IPS-18a (cell line): ENCODE data around the gene NDUFC1.

Source experiments
- H3K27ac ChIP-seq: one replicate; pipeline ENCODE4 v1.5.1; 2013; ENCODE audit warnings: low read length
- H3K27me3 ChIP-seq: one replicate; pipeline ENCODE4 v1.6.1; 2013; ENCODE audit warnings: mild to moderate bottlenecking, low read length; ENCODE audit not compliant: control insufficient read depth, insufficient read depth
- H3K36me3 ChIP-seq: one replicate; pipeline ENCODE4 v1.6.1; 2013; ENCODE audit warnings: low read depth, low read length; ENCODE audit not compliant: control insufficient read depth
- H3K4me1 ChIP-seq: one replicate; pipeline ENCODE4 v1.6.1; 2013; ENCODE audit warnings: low read depth, low read length; ENCODE audit not compliant: control insufficient read depth
- H3K4me3 ChIP-seq: one replicate; pipeline ENCODE4 v1.5.1; 2013; ENCODE audit warnings: low read length
- H3K9ac ChIP-seq: one replicate; pipeline ENCODE4 v1.6.1; 2013; ENCODE audit warnings: mild to moderate bottlenecking, low read length, moderate library complexity
- H3K9me3 ChIP-seq: one replicate; pipeline ENCODE4 v1.6.1; 2013; ENCODE audit warnings: low read depth, low read length; ENCODE audit not compliant: control insufficient read depth

NDUFC1 gene

DNA sequence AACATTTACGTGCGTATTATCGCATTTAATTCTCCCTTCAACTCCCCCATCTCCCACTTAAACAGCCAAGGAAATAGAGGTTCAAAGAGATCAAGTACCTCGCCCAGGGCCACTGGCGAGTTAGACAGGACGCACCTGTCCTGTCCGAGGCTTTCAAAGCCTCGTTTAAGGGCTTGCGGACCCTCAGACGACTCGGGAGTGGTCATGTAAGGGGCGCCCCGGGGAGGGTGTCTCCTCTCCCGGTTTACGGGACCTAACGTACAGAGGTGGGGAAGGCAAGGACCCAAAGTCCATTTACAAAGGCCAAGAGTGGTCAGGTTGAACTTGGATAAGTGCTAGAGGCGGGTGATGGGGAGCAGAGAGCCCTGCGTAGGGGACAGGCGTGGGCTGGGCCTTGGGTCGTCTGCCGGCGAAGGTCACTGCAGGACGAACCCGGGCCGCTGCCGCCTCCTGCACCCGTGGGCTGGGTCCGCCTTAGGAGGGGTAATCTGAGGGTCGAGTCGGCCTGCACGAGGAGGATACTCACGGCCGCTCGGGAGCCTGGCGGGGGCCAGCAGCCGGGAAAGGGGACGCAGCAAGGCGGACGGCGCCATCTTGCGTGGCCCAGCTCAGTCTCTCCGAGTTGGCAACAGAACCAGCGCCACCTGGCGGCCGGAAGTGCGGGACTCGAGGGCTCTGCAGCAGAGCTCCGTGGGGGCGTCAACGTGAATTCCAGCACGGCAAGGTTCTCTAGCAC lies 6.9 kb downstream of the NDUFC1 start:
- H3K4me1 ChIP-seq: peaks cover 12% of the 10 kb centered on the region
- H3K27ac ChIP-seq: peak overlapping the region; percentile 63
- H3K27me3 ChIP-seq: no peaks in the 10 kb centered on the region
- H3K9me3 ChIP-seq: no peaks in the 10 kb centered on the region
- peak overlapping the region; percentile 84 for H3K9ac ChIP-seq
- peak overlapping the region; percentile 93 for H3K4me3 ChIP-seq
- H3K36me3 ChIP-seq: peaks cover 11% of the 10 kb centered on the region

DNA sequence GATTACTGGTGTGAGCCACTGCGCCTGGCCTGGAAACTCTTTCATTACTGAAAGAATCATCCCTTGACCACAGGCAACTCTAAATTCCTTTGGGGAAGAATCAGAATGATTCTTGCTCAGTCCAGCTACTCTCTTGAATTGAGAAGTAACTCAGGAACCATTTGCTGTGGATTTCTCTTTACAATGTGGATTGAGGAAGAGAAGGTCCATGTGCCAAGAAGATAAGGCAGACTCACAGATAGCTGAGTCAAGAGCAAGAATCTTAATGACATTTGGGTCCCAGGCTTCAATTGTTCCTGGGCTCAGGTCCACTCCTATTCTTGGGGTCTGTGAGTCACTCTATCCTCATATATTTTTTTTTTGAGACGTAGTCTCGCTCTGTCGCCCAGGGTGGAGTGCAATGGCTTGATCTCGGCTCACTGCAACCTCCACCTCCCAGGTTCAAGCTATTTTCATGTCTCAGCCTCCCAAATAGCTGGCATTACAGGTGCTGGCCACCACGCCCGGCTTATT lies 16.0 kb downstream of the NDUFC1 start:
- Histone ChIP-seq H3K9me3 (no peaks in the 10 kb centered on the region), H3K9ac (no peak overlapping the region), H3K36me3 (peaks cover 9% of the 10 kb centered on the region), H3K4me1 (no peaks in the 10 kb centered on the region), H3K4me3 (no peak overlapping the region), H3K27me3 (peaks cover 12% of the 10 kb centered on the region), H3K27ac (no peak overlapping the region)

DNA sequence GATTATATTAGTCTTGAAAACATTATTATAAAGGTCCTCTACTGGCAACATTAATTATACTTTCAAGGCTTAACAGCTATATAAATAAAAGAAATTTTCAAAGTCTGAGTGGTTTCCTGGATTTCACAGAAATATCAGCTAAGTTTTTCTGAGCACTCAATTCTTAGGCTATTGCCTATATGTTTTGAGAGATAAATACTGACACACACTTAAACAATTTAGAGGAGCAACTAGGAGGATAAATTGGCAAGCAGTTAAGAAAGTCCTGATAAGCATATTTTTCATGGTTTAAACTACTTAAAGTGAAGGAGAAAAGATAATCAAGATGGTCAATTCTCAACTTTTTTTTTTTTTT lies 19.6 kb downstream of the NDUFC1 start:
- H3K9me3 ChIP-seq: no peaks in the 10 kb centered on the region
- H3K27ac ChIP-seq: no peak overlapping the region
- peaks cover 47% of the 10 kb centered on the region for H3K27me3 ChIP-seq
- no peaks in the 10 kb centered on the region for H3K36me3 ChIP-seq
- H3K9ac ChIP-seq: no peak overlapping the region
- peaks cover 13% of the 10 kb centered on the region for H3K4me1 ChIP-seq
- H3K4me3 ChIP-seq: no peak overlapping the region

DNA sequence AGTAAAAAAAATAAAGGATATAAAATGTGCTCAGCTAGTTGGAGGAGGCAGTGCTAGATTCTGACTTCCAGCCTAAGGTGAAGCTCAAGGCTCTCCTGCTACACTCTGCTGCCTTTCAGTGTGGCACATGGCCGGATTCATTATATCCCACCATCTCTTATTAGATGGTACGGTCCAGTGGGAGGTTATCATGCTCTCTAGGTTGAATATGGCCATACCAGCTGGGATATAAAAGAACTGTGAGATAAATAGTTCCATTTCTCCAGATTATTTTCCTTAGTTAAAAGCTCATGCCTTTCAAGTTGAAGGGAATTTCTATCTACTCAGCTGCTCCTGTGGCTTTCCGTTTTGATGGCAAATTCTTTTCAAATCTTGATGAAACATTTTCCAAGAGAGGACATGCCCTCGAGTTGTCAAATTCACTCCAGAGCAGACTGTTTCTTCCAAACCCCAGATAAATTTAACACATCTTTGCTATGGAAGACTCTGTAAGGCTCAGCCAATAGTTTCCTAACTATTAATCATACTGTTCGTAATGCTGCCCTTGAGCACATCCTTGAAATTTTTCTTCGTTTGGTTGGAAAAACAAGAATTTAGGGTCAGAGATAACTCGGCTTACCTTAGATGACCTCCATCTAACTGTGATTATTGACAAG lies 20.1 kb downstream of the NDUFC1 start:
- H3K27me3 ChIP-seq: peaks cover 52% of the 10 kb centered on the region
- H3K4me3 ChIP-seq: no peak overlapping the region
- no peaks in the 10 kb centered on the region for H3K9me3 ChIP-seq
- H3K27ac ChIP-seq: no peak overlapping the region
- H3K36me3 ChIP-seq: no peaks in the 10 kb centered on the region
- H3K9ac ChIP-seq: no peak overlapping the region
- peaks cover 13% of the 10 kb centered on the region for H3K4me1 ChIP-seq

DNA sequence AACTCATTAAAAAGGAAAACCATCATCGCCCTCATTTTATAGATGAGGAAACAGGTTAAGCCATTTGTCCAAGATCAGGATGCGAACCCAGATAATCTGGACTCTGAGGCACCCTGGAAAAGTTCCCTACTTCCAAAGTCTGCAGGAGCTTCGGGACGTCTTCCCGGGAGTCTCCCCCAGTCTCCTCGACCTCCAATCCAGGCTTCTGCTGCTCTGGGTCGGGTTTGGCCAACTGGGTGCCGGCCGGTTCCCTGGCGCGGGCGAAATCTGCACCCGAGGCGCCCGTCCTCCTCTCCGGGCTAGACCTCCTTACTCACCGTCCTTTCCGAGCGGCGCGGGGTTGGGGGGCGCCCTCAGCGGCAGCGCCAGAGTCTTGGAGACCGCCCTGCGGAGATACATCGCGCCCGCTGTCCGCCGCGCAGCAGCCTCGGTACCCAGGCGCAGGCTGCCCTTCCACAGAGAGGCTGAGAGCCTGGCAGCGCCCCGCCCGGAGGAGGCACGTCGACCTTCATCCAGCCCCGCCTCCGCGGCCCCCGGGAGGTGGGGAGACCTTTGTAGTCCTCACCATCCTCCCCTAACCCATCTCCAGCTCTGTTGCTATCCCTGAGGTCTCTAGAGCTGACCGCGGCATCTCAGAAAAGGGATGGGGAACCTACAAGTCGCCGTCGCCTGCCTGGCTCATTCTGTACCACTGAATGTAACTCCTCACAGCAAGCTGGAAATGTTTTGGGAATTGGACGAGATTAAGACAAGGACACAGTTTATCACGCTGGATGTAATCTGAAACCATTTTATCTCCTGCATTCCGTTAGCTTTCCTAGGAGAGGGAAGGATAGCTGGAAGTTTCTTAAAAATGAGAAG lies 22.3 kb downstream of the NDUFC1 start, which contains the start of gene MGARP:
Gene MGARP (minus strand): TSS at position 466 of the 861 bp plus-strand sequence. CDS start 67 bp downstream, at position 399.
- Histone ChIP-seq H3K27me3 (peaks cover 64% of the 10 kb centered on the region), H3K36me3 (no peaks in the 10 kb centered on the region), H3K4me3 (peak within 1 kb of the TSS; percentile 70), H3K27ac (no peak within 1 kb of the TSS), H3K9me3 (no peaks in the 10 kb centered on the region), H3K9ac (no peak within 1 kb of the TSS), H3K4me1 (peaks cover 13% of the 10 kb centered on the region)

DNA sequence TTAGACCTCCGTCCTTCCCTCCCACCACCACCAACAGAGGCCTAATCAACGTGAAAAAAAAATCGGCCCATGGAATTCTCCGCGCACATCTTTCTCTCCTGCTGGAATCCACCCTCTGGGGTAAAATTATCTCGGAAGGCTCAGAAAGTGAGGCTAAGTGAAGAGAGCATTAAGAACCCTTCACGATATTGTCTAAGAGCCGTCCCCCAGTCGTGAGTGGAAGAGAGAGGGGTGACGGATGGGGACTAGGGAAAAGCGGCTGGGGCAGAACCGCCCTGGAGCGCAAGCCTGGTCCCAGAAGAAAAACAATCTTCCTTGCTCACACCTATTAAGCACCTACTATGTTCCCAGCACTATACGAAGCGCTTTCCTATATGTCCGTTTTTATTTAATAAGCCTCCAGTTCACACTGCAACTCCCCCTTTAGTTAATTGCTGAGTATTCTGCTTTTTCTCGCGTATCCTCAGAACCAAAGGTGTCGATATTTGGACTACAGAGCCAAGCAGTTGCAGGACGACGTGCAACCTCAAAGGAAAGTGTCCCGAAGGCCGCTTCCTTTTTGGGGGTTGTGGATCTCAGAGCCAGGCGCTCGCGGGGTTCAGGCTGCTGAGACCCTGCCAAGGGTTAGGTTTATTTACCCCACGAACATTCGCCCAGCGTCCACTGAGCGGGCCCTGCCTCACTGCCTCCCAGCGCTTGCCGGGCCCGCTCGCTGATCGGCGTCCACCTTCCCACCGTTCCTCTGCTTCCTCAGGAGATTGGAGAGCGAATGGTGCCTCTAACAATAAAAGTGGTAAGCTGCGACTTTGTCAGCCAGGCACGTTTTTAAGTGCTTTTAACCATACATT lies 23.1 kb downstream of the NDUFC1 start:
- Histone ChIP-seq H3K9ac (no peak overlapping the region), H3K9me3 (no peaks in the 10 kb centered on the region), H3K4me3 (peak overlapping the region; percentile 70), H3K27ac (no peak overlapping the region), H3K4me1 (peaks cover 13% of the 10 kb centered on the region), H3K27me3 (peaks cover 64% of the 10 kb centered on the region), H3K36me3 (no peaks in the 10 kb centered on the region)

DNA sequence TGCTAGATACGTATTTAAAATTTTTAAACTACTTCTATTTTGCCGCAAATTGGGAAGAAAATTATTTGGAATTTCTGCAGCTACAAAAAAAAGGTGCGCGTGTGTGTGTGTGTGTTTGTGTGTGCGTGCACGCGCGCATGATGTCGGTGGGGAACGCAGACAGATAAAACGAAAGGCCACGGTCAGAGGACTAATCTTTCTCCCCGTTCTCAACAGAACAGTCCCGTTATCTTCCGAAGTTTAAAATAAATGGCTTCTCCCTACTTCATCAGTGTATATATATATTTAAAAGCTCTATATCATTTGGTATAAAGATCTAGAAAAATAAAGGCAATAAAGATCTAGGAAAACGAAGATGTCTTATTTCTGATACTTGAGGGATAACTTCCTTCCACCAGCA lies 23.8 kb downstream of the NDUFC1 start:
- Histone ChIP-seq H3K27ac (no peak overlapping the region), H3K9me3 (no peaks in the 10 kb centered on the region), H3K36me3 (no peaks in the 10 kb centered on the region), H3K27me3 (peaks cover 64% of the 10 kb centered on the region), H3K4me3 (peak overlapping the region; percentile 70), H3K9ac (no peak overlapping the region), H3K4me1 (peaks cover 13% of the 10 kb centered on the region)

DNA sequence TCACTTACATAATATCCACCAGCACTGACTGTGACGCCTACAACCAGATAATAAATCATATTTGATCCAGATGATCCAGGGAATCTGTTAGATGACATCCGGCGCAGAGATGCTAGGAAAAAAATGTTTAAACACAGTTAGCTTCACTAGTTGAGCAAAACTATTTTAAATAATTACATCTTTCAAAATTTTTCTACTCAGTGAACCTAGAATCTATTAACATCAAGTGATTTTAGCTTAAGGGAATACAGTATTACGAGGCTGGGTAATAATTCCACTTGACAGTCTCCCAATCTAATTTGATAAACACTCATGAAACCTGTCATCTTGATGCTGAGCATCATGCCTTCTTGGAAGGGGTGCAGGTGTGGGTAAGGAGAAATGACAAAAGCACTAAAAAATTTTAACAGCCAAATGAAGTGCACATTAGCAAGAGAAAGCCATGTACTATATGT lies 27.0 kb downstream of the NDUFC1 start:
- Histone ChIP-seq H3K27ac (no peak overlapping the region), H3K4me3 (no peak overlapping the region), H3K36me3 (no peaks in the 10 kb centered on the region), H3K9ac (no peak overlapping the region), H3K27me3 (peaks cover 43% of the 10 kb centered on the region), H3K9me3 (no peaks in the 10 kb centered on the region), H3K4me1 (peaks cover 11% of the 10 kb centered on the region)

DNA sequence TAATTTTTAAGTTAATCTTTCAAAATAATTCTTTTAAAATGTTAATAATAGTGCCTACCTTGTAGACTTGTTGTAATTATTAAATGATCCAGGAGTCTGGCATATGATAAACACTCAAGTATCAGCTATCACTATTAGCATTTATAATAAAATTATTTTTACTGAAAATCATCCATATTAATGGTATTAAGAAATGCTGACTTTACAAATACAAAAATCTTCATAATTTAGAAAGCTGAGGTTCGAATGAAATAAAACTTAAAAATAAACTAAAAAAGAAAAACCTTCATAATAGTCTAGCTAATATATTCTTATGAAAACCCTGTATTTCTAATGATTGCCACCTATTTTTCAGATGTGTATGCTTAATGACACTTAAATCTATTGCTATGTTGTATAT lies 27.5 kb downstream of the NDUFC1 start:
- Histone ChIP-seq H3K9me3 (no peaks in the 10 kb centered on the region), H3K27me3 (peaks cover 38% of the 10 kb centered on the region), H3K4me3 (no peak overlapping the region), H3K36me3 (no peaks in the 10 kb centered on the region), H3K4me1 (peaks cover 10% of the 10 kb centered on the region), H3K9ac (no peak overlapping the region), H3K27ac (no peak overlapping the region)

DNA sequence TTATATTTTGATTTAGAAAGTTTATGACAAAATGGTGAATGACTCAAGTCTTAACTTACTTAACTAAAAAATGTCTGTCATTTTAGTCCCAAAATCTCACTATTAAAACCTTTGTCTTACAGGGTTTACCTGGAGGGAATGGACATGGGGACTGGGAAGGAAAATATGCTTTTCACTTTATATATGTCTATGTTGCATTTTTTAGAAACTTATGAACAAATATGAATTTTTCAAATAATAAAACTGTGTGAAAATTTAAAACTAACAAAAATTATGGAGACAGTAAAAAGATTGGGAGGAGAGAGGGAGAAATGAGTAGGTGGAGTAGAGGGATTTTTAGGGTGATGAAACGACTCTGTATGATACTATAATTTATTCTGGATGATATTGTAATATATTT lies 28.4 kb downstream of the NDUFC1 start:
- H3K36me3 ChIP-seq: no peaks in the 10 kb centered on the region
- peaks cover 28% of the 10 kb centered on the region for H3K27me3 ChIP-seq
- H3K9ac ChIP-seq: no peak overlapping the region
- no peaks in the 10 kb centered on the region for H3K9me3 ChIP-seq
- no peak overlapping the region for H3K4me3 ChIP-seq
- H3K4me1 ChIP-seq: peaks cover 2% of the 10 kb centered on the region
- H3K27ac ChIP-seq: no peak overlapping the region
